Raji (cell line): Measurements from ENCODE around the gene MAGI2.

Source experiments
- POLR2A ChIP-seq: IDR thresholded peaks from 2 replicates; pipeline ENCODE4 v1.6.1; 2011; ENCODE audit warnings: low read depth, low read length, control low read depth; ENCODE audit not compliant: insufficient read depth

MAGI2 gene

GRCh38 chr7:79132844-79133451 lies 320.5 kb downstream of the MAGI2 start:
- TF ChIP-seq POLR2A = no peak

GRCh38 chr7:79130715-79131114 lies 322.8 kb downstream of the MAGI2 start:
- TF ChIP-seq POLR2A = no peak

GRCh38 chr7:79124331-79124730 lies 329.1 kb downstream of the MAGI2 start:
- no peak for TF ChIP-seq POLR2A

GRCh38 chr7:79118143-79118542 lies 335.3 kb downstream of the MAGI2 start:
- TF ChIP-seq POLR2A = no peak

GRCh38 chr7:79096361-79096805 lies 357.1 kb downstream of the MAGI2 start:
- no peak for TF ChIP-seq POLR2A

GRCh38 chr7:79093421-79093820 lies 360.0 kb downstream of the MAGI2 start:
- no peak for TF ChIP-seq POLR2A

- no peak for TF ChIP-seq POLR2A
Observed at GRCh38 chr7:79091661-79092060, 361.8 kb downstream of the MAGI2 start.

- TF ChIP-seq POLR2A = no peak
Observed at GRCh38 chr7:79091011-79091410, 362.5 kb downstream of the MAGI2 start.

GRCh38 chr7:79090543-79090942 lies 362.9 kb downstream of the MAGI2 start:
- TF ChIP-seq POLR2A = no peak

- no peak for TF ChIP-seq POLR2A
Observed at GRCh38 chr7:79084423-79084822, 369.0 kb downstream of the MAGI2 start.

GRCh38 chr7:79079919-79080554 lies 373.4 kb downstream of the MAGI2 start:
- no peak for TF ChIP-seq POLR2A

- TF ChIP-seq POLR2A = no peak
Observed at GRCh38 chr7:79078273-79078672, 375.2 kb downstream of the MAGI2 start.

- no peak for TF ChIP-seq POLR2A
Observed at GRCh38 chr7:79064187-79064823, 389.2 kb downstream of the MAGI2 start.

GRCh38 chr7:79063019-79063698 lies 390.3 kb downstream of the MAGI2 start:
- no peak for TF ChIP-seq POLR2A

GRCh38 chr7:79060498-79060897 lies 393.0 kb downstream of the MAGI2 start:
- no peak for TF ChIP-seq POLR2A
